ENCODE data around the gene ASTL.
A peak's percentile ranks its signal among the peaks of the same experiment; 100 is the strongest.

Gene ASTL

GRCh38 chr2:96117701-96118588, 20.4 kb downstream of the ASTL start:
- Histone ChIP-seq H3K36me3 (no peaks in the 10 kb centered on the region), H3K9me3 (no peaks in the 10 kb centered on the region), H3K4me3 (ENCODE audit: low read depth in 1 of 2, low read length in 1 of 2) (no peak overlapping the region), H3K27ac (no peak overlapping the region), H3K27me3 (peaks cover 88% of the 10 kb centered on the region), H3K4me1 (ENCODE audit: control insufficient read depth in 1 of 2, insufficient read depth in 1 of 2, low read depth in 1 of 2, low read length in 1 of 2) (peaks cover 3 to 17% of the 10 kb centered on the region in 2 experiments)
- no peak for TF ChIP-seq CTCF (IDR thresholded peaks at IDR 0.05)

- H3K4me1 ChIP-seq (ENCODE audit: control insufficient read depth in 1 of 2, insufficient read depth in 1 of 2, low read depth in 1 of 2, low read length in 1 of 2): peaks cover 3 to 17% of the 10 kb centered on the region in 2 experiments
- peak overlapping the region; percentile 56 to 65 for H3K4me3 ChIP-seq (ENCODE audit: low read depth in 1 of 2, low read length in 1 of 2)
- H3K9me3 ChIP-seq: no peaks in the 10 kb centered on the region
- H3K36me3 ChIP-seq: no peaks in the 10 kb centered on the region
- peaks cover 88% of the 10 kb centered on the region for H3K27me3 ChIP-seq
- no peak overlapping the region for H3K27ac ChIP-seq
- peak; percentile 72 for TF ChIP-seq CTCF (IDR thresholded peaks at IDR 0.05)
These were observed 21.3 kb downstream of the ASTL start for GRCh38 chr2:96116879-96117533.

GRCh38 chr2:96116424-96116878, 21.9 kb downstream of the ASTL start, which contains the start of gene ADRA2B:
ADRA2B (minus strand) TSS chr2:96116571; CDS start chr2:96116149, 422 bp downstream.
- H3K27ac ChIP-seq: no peak within 1 kb of the TSS
- H3K4me3 ChIP-seq (ENCODE audit: low read depth in 1 of 2, low read length in 1 of 2): peak within 1 kb of the TSS; percentile 56 to 65
- peaks cover 83% of the 10 kb centered on the region for H3K27me3 ChIP-seq
- no peaks in the 10 kb centered on the region for H3K9me3 ChIP-seq
- H3K36me3 ChIP-seq: no peaks in the 10 kb centered on the region
- H3K4me1 ChIP-seq (ENCODE audit: control insufficient read depth in 1 of 2, insufficient read depth in 1 of 2, low read depth in 1 of 2, low read length in 1 of 2): peaks cover 3 to 17% of the 10 kb centered on the region in 2 experiments
- TF ChIP-seq CTCF (IDR thresholded peaks at IDR 0.05): no peak

- Histone ChIP-seq H3K27ac (no peak overlapping the region), H3K27me3 (peaks cover 76% of the 10 kb centered on the region), H3K4me3 (ENCODE audit: low read depth in 1 of 2, low read length in 1 of 2) (peak overlapping the region; percentile 56 to 65), H3K4me1 (ENCODE audit: control insufficient read depth in 1 of 2, insufficient read depth in 1 of 2, low read depth in 1 of 2, low read length in 1 of 2) (peaks cover 3 to 17% of the 10 kb centered on the region in 2 experiments), H3K9me3 (no peaks in the 10 kb centered on the region), H3K36me3 (no peaks in the 10 kb centered on the region)
- no peak for TF ChIP-seq CTCF (IDR thresholded peaks at IDR 0.05)
These were observed 22.5 kb downstream of the ASTL start for GRCh38 chr2:96115631-96116423.

GRCh38 chr2:96114903-96115581, 23.3 kb downstream of the ASTL start:
- H3K4me3 ChIP-seq (ENCODE audit: low read depth in 1 of 2, low read length in 1 of 2): no peak overlapping the region
- H3K4me1 ChIP-seq (ENCODE audit: control insufficient read depth in 1 of 2, insufficient read depth in 1 of 2, low read depth in 1 of 2, low read length in 1 of 2): peaks cover 3 to 17% of the 10 kb centered on the region in 2 experiments
- no peak overlapping the region for H3K27ac ChIP-seq
- H3K9me3 ChIP-seq: no peaks in the 10 kb centered on the region
- TF ChIP-seq CTCF (IDR thresholded peaks at IDR 0.05): no peak
- no peaks in the 10 kb centered on the region for H3K36me3 ChIP-seq
- H3K27me3 ChIP-seq: peaks cover 68% of the 10 kb centered on the region

Measured in neutrophil (primary cell).